ENCODE data around the gene ASB1.
A peak's percentile ranks its signal among the peaks of the same experiment; 100 is the strongest.

The ASB1 gene, protein sequence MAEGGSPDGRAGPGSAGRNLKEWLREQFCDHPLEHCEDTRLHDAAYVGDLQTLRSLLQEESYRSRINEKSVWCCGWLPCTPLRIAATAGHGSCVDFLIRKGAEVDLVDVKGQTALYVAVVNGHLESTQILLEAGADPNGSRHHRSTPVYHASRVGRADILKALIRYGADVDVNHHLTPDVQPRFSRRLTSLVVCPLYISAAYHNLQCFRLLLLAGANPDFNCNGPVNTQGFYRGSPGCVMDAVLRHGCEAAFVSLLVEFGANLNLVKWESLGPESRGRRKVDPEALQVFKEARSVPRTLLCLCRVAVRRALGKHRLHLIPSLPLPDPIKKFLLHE

DNA sequence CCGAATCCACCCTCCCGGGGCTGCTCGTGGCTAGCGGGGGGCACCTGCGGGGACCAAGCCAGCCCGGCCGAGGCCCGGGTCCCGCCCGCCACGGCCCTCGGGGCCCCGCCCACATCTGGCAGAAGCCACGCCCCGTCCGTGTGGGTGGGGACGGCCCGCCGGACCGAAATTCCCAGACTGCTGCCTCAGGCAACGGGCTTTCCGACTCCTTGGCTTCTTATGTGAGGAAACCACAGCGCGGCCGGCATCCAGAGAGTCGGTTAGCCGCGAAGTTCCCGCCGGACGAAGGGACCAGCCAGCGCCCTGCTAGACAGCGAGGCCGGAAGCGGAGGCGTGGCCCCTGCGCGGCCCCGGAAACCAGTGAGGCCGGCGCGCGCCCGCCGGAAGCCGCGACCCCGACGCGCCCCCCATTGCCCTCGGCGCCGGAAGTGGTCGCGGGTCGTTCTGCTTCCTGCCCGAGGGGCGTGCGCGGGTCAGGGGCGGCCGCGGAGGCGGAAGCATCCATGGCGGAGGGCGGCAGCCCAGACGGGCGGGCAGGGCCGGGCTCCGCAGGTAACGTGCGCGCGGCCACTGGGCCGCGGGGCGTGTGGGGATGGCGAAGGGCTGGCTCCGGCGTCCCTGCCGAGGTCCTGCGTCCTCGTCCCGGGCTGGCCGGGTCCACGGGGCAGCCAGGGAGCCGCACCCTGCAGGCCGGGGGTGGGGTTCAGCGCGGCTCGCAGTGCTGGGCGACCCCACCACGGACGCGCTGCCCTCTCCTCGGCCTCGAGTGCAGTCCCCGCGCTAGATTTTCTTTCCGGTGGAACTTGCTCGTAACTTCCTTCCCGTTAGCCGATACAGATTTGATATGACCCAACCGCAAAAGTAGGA is at the start of gene ASB1:
TSS of gene ASB1 (plus strand) at position 360 of the 867 bp plus-strand sequence. CDS start at position 504, 144 bp downstream.
- Histone ChIP-seq H3K27ac (ENCODE audit: low read length) (peak within 1 kb of the TSS; percentile 86; the same call in 1 of the 2 replicates), H3K27me3 (replicated peaks; ENCODE audit: insufficient read depth, low read length) (no peaks in the 10 kb centered on the region), H3K9me2 (replicated peaks; ENCODE audit: insufficient read depth, low read length) (no peaks in the 10 kb centered on the region), H2AFZ (ENCODE audit: low read length) (peak within 1 kb of the TSS; percentile 91), H3K4me1 (ENCODE audit: low read length) (0 out of 2 replicates have a peak, but pooled peaks cover 4% of the 10 kb centered on the region), H3K9me3 (replicated peaks; ENCODE audit: insufficient read depth, low read length) (no peaks in the 10 kb centered on the region), H3K36me3 (replicated peaks; ENCODE audit: insufficient read depth, low read length) (no peaks in the 10 kb centered on the region), H3K79me2 (ENCODE audit: low read length) (peaks cover 45% of the 10 kb centered on the region), H3K4me2 (ENCODE audit: low read depth, low read length) (peak within 1 kb of the TSS; percentile 97), H4K20me1 (ENCODE audit: insufficient read depth, low read length) (no peaks in the 10 kb centered on the region), H3K9ac (ENCODE audit: low read length) (peak within 1 kb of the TSS; percentile 86), H3K4me3 (ENCODE audit: low read length) (peak within 1 kb of the TSS; percentile 86), H3F3A (ENCODE audit: insufficient read depth, low read length) (no peaks in the 10 kb centered on the region; the same call in 1 of the 2 replicates)
- DNase-seq = peak; percentile 69
- TF ChIP-seq, protein P1, sequence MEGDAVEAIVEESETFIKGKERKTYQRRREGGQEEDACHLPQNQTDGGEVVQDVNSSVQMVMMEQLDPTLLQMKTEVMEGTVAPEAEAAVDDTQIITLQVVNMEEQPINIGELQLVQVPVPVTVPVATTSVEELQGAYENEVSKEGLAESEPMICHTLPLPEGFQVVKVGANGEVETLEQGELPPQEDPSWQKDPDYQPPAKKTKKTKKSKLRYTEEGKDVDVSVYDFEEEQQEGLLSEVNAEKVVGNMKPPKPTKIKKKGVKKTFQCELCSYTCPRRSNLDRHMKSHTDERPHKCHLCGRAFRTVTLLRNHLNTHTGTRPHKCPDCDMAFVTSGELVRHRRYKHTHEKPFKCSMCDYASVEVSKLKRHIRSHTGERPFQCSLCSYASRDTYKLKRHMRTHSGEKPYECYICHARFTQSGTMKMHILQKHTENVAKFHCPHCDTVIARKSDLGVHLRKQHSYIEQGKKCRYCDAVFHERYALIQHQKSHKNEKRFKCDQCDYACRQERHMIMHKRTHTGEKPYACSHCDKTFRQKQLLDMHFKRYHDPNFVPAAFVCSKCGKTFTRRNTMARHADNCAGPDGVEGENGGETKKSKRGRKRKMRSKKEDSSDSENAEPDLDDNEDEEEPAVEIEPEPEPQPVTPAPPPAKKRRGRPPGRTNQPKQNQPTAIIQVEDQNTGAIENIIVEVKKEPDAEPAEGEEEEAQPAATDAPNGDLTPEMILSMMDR (IDR thresholded peaks at IDR 0.05; ENCODE audit: low read length) = no peak
- TF ChIP-seq EZH2phosphoT487 (IDR thresholded peaks at IDR 0.05; ENCODE audit: low read length) = no peak
- no peak for TF ChIP-seq EZH2 (optimal IDR thresholded peaks at IDR 0.05; ENCODE audit: low read depth, low read length)

DNA sequence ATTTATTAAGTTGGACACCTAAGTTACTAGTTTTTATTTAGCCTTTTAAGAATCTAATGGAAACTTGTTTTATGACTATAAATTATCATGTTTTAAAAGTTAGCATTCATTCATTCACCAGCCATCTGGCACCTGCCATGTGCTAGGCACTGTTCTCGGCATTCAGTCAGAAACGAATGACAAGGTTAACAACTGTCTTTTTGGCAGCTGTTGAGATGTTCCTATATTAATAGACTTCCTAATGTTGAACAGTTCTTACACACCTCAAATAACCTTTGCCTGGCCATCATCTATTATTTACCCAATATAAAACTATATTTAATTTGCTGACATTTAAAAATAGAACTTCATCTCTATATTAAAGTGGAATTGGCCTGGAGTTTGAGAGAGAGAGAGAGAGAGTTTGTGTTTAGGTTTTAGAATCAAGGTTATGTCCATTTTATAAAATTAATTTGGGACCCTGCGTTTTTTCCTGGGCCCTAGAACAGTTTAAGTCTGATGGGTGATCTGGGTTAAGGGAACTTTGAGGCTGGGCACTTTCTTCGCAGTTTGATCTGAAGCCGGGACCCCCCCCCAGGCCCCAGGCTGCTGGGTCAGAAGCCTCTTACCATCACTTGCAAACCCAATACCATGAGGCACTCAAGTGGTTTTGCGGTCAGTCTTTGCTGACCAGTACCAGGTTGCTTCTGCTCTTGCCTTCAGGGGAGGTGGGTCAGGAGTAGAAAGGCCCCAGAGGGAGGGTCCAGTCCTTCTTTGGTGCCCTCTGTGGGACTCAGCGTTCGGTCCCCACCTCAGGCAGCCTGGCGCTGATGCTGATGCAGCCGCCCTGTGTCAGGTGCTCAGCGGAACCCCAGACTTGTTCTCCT is 48.3 kb upstream of the ASB1 start:
- TF ChIP-seq EZH2 (optimal IDR thresholded peaks at IDR 0.05; ENCODE audit: low read depth, low read length) = no peak
- TF ChIP-seq, protein P1 (IDR thresholded peaks at IDR 0.05; ENCODE audit: low read length) = no peak
- no peak for TF ChIP-seq EZH2phosphoT487 (IDR thresholded peaks at IDR 0.05; ENCODE audit: low read length)
- H3K9me2 ChIP-seq (replicated peaks; ENCODE audit: insufficient read depth, low read length) = no peaks in the 10 kb centered on the region
- no peak overlapping the region for H3K9ac ChIP-seq (ENCODE audit: low read length)
- peaks cover 4% of the 10 kb centered on the region; the same call in 1 of the 2 replicates for H3K4me1 ChIP-seq (ENCODE audit: low read length)
- H3K36me3 ChIP-seq (replicated peaks; ENCODE audit: insufficient read depth, low read length) = no peaks in the 10 kb centered on the region
- H4K20me1 ChIP-seq (ENCODE audit: insufficient read depth, low read length) = no peaks in the 10 kb centered on the region
- H3K27me3 ChIP-seq (replicated peaks; ENCODE audit: insufficient read depth, low read length) = no peaks in the 10 kb centered on the region
- no peak overlapping the region for H2AFZ ChIP-seq (ENCODE audit: low read length)
- no peaks in the 10 kb centered on the region for H3K79me2 ChIP-seq (ENCODE audit: low read length)
- H3K4me3 ChIP-seq (ENCODE audit: low read length) = no peak overlapping the region
- H3K27ac ChIP-seq (ENCODE audit: low read length) = no peak overlapping the region
- H3F3A ChIP-seq (ENCODE audit: insufficient read depth, low read length) = no peaks in the 10 kb centered on the region
- no peak overlapping the region for H3K4me2 ChIP-seq (ENCODE audit: low read depth, low read length)
- no peaks in the 10 kb centered on the region for H3K9me3 ChIP-seq (replicated peaks; ENCODE audit: insufficient read depth, low read length)
- DNase-seq = no peak

DNA sequence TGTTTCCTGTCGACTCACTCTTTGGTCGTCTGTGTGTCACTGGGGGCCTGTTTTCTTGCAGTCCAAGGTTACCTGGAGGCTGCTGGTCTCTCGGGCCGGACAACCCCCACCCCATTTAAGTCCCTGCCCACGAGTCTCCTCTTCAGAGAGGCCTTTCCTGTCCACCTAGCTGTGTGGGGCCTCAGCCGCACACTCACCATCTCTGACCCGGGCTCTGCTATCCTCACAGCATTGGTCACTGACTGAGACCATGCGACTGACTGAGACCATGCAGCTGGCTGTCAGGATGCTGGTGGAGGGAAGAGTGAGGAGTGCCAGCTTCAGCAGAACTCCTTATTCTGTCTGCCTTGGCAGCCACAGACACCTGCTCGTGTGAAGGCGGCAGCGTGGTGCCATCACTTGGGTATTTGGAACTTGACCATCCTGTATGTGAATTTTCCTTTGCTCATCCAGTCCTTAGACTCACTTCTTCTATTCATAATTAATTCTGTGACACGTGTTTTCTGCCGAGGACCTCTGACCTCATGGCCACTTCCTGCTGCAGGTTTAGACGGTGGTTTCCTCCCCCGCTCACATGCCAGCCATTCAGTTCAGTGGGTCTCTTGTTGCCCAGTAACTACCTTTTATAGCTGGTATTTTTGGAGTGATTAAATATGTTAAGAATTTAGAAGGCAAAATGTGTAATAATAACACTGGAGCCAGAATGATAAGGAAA is 47.5 kb upstream of the ASB1 start:
- no peak for DNase-seq
- no peaks in the 10 kb centered on the region for H3K36me3 ChIP-seq (replicated peaks; ENCODE audit: insufficient read depth, low read length)
- no peak overlapping the region for H3K4me3 ChIP-seq (ENCODE audit: low read length)
- H3F3A ChIP-seq (ENCODE audit: insufficient read depth, low read length) = no peaks in the 10 kb centered on the region
- H3K9me3 ChIP-seq (replicated peaks; ENCODE audit: insufficient read depth, low read length) = no peaks in the 10 kb centered on the region
- peaks cover 4% of the 10 kb centered on the region; the same call in 1 of the 2 replicates for H3K4me1 ChIP-seq (ENCODE audit: low read length)
- H3K79me2 ChIP-seq (ENCODE audit: low read length) = no peaks in the 10 kb centered on the region
- no peak overlapping the region for H2AFZ ChIP-seq (ENCODE audit: low read length)
- TF ChIP-seq, protein P1 (IDR thresholded peaks at IDR 0.05; ENCODE audit: low read length) = no peak
- TF ChIP-seq EZH2 (optimal IDR thresholded peaks at IDR 0.05; ENCODE audit: low read depth, low read length) (no peak), EZH2phosphoT487 (IDR thresholded peaks at IDR 0.05; ENCODE audit: low read length) (no peak)
- no peak overlapping the region for H3K9ac ChIP-seq (ENCODE audit: low read length)
- no peaks in the 10 kb centered on the region for H4K20me1 ChIP-seq (ENCODE audit: insufficient read depth, low read length)
- H3K9me2 ChIP-seq (replicated peaks; ENCODE audit: insufficient read depth, low read length) = no peaks in the 10 kb centered on the region
- H3K4me2 ChIP-seq (ENCODE audit: low read depth, low read length) = no peak overlapping the region
- no peaks in the 10 kb centered on the region for H3K27me3 ChIP-seq (replicated peaks; ENCODE audit: insufficient read depth, low read length)
- no peak overlapping the region for H3K27ac ChIP-seq (ENCODE audit: low read length)

All from MM.1S (cell line).